GM03348 (cell line): ENCODE data around the gene OTX1.
"Not testable (repeated sequence)": the region's sequence is repeated elsewhere in the genome, so short reads cannot be mapped to it uniquely, and the experiment has no call there.

ENCODE experiments used
- DNase-seq: peaks from one replicate; pipeline ENCODE4 v3.0.0; 2012; ENCODE audit warnings: low spot score

Gene OTX1

GRCh38 chr2:63050334-63051041, at the start of gene OTX1:
Gene OTX1 (plus strand): TSS chr2:63050830. CDS start chr2:63052991, 2,161 bp downstream.
- DNase-seq, result peak; percentile 90

GRCh38 chr2:63001576-63001975, 49.1 kb upstream of the OTX1 start:
- no peak for DNase-seq

DNA sequence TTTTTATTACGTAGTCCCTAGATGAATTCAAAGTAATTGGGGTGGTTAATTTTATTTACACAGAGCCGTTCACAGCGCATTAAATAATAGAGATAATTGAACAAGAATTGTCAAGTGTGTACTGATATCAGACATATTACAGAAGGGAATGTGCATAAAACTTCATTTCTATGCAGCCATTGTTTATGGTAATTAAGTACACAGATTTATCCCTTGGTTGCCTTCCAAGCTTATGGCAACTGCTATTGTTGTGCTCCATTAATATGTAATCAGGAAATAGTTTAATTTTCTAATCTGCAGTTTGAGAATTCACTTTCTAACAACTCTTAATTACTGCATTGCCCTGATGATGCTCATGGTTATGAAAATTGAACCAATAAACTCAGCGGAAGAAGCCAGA, 47.3 kb upstream of the OTX1 start:
- DNase-seq, result no peak

DNA sequence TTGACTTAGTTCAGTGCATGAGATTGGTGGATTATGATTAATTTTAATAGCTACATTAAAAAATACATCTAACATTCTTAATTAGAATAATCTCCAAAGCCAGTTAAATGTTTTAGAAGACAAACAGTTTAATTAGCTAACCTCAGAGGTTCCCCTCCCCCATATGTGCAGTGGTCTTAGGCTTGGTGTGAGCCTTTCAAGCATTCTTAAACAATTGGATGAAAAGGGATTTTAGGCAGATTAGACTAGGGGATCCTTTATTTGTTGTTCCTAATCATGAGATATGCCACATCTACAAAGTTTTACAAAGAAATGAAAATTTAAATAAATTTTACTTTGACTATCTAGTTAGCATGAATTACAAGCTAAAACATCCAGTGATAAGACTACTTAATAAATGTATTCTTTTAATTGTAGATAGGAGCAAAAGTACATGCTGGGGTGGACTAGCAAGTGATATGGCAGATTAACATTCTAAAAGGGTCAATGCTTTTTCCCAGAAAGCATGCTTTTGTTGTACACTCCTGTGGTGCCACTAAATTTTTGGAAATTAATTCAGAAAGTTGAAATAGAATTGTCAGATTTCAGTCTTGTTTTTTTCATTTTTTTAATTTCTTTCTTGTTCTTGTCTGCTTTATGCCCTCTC, 42.7 kb upstream of the OTX1 start:
- DNase-seq, result no peak

GRCh38 chr2:63008838-63009237, 41.8 kb upstream of the OTX1 start:
- no peak for DNase-seq

DNA sequence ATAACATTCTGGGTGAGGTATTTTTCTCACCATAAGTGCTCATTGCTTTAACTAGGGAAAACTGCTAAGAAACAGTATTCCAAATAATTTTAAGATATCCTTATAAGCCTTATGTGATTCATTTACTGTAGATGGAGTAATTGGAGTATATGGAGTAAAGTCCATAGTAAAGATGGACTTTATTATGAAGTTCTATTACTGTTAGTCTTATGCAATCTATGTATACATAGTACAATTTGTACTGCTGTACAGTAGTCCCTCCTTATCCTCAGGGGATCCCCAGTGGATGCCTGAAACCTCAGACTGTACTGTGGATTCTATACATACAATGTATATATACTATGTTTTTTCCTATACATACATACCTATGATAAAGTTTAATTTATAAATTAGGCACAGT, 41.1 kb upstream of the OTX1 start:
- no peak for DNase-seq

- DNase-seq, result no peak
These were observed 38.1 kb upstream of the OTX1 start for GRCh38 chr2:63012541-63012940.

DNA sequence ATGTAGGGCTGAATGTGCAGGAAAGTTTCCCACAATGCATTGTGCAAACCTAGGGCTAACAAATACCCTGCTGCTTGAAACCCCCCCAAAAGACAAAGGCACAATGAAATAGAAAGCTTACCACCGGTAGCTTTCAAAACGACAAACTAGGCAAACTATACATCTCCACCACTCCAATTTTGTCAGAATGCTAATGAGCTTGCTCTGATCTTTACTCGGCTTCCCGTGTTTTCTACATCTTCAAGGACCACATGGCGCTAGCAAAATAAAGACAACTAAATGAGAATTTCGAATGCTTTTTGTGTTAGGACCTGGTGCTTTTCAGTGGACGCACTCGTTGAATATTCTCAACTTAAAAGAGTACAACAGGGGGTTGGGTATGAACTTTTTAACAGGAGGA, 37.2 kb upstream of the OTX1 start:
- no peak for DNase-seq

DNA sequence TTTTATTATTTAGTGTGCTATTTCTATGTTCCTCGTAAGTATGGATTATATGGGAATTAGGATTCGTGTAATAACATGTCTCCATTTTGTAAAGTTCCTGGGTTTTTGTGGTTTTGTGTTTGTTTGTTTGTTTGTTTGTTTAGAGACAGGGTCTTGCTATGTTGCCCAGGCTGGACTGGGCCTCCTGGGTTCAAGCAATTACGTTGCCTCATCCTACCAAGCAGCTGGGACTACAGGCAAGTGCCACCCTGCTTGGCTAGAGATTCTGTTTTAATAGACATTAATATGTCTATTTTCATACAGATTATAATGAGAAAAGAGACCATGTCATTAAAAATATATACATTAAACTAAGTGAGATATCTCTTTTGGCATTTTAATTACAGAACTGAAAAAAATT, 35.2 kb upstream of the OTX1 start:
- DNase-seq, result no peak

DNA sequence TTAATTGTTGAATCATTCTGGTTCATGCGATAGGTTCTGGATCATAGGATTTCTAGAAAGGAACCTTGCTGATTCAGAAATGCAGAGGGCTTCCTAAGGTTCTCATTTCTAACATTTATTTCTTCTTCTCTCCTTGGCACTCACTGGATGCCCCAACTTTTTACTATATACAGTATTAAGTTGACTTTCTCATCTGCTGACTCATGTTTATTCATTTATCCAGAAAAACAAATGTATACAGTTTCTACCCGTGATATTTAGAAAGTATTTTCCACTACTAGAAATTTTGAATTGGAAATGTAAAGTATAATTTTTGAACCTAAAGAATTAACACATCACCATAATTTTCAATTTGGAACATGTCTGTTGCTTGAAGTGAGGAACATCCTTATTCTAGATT, 32.2 kb upstream of the OTX1 start:
- DNase-seq, result no peak

DNA sequence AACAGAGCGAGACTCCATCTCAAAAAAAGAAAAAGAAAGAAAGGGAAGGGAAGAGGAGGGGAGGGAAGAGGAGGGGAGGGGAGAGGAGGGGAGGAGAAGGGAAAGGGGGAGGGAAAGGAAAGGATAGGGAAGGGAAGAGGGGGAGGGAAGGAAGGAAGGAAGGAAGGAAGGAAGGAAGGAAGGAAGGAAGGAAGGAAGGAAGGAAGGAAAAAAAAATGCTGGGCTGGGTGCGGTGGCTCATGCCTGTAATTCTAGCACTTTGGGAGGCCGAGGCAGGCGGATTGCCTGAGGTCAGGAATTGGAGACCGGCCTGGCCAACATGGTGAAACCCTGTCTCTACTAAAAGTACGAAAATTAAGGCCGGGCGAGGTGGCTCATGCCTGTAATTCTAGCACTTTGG, 30.9 kb upstream of the OTX1 start:
- not testable (repeated sequence) for DNase-seq

DNA sequence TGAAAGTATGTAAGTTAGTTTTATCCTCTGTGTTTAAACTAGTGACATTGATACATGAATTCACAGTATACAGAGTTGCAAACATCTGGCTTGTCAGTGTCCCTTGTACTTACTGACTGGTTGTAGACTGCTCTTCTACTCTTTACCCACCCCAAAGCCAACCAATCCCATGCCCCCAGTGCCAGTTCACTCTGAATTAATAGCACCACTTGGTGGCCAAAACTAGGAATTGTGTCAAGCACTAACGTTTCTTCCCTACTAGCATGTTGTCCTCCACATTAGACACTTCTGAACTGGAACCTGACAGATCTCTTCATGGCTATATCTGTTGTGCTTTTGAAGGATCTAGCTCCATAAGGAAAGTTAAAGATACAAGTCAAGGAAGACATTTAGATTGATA, 27.2 kb upstream of the OTX1 start:
- DNase-seq, result peak; percentile 27

- no peak for DNase-seq
These were observed 23.4 kb upstream of the OTX1 start for GRCh38 chr2:63027220-63027619.

GRCh38 chr2:63029058-63029457, 21.6 kb upstream of the OTX1 start:
- no peak for DNase-seq

DNA sequence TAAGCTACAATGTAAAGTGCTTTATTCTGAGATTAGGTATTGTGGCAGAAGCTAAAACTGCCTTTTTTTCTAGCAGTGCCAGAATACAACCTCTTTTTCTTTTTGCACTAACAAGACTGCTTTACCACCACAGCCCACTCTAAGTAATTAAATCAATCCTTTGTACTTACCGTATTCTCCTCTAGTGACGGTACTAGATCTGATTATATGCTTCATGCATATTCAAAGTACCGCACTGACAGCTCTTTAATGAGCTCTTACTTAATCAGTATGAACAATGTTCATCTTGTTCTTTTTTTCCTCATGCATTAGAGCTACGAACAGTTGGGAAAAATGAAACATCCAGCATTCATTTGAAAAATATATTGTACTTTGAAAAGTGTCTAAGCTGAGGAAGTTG, 16.1 kb upstream of the OTX1 start:
- no peak for DNase-seq

GRCh38 chr2:63035169-63035568, 15.5 kb upstream of the OTX1 start:
- no peak for DNase-seq

GRCh38 chr2:63035660-63036059, 15.0 kb upstream of the OTX1 start:
- no peak for DNase-seq

GRCh38 chr2:63038034-63038433, 12.6 kb upstream of the OTX1 start:
- no peak for DNase-seq

GRCh38 chr2:63040586-63040985, 10.0 kb upstream of the OTX1 start:
- DNase-seq, result no peak

DNA sequence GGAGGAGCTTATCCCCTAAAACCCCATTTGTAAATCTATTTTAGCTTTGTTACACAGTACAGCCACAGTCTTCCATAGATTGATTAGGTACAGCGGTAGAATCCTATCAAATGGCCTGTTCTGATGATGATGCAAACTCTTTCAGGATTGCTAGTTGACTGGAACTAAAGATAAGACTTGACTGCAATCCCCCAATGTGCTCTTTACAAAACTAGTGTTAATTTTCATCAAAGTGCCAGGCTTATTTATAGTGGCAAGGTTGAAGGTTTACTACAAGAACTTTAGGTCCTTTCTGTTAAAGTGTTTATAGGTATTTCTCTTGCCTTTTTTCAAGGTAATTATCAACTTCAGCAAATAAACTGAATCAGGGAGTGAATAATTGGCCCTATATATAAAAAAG, 9.0 kb upstream of the OTX1 start:
- no peak for DNase-seq

DNA sequence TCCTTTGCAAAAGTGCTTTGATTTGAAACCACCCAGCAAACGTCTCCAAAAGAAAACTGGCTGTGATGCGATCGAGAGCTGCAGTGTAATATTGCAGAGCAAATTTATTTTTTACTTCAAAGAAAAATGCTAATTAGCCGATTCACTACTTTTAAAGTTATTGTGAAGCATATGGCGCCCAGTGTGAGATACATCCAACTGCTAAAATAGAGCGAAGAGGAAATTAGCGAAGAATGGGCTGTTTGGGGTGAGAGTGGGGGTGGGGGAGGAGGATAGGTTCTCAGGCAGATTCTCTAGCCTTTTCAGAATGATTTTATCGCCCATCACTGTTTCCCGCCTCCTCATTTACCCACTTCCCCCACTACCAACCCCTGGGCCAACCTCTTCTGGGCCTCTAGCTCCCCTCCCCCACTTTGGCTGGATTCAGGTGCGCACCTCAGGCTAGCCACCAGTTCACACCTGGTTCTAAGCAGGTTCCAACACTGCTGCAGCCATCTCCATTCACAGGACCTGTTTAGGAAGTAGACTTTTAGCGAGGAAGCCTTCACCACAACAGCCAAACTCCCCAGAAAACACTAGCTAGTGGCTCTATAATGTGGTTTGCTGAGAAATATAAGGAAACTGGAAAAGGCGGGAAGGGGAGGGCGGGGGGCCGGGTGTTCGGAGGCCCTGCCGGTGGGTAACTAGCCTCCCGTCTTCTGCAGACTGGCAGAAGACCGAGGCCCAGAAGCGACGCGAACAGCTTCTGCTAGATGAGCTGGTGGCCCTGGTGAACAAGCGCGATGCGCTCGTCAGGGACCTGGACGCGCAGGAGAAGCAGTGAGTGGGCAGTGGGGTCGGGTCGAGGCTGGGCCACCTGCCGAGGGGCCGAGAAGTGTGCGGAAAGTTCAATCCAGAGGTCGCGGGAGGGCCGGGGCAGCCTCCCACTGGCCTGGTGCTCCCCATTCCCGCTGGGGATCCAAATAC, 6.0 kb upstream of the OTX1 start:
- DNase-seq, result no peak

DNA sequence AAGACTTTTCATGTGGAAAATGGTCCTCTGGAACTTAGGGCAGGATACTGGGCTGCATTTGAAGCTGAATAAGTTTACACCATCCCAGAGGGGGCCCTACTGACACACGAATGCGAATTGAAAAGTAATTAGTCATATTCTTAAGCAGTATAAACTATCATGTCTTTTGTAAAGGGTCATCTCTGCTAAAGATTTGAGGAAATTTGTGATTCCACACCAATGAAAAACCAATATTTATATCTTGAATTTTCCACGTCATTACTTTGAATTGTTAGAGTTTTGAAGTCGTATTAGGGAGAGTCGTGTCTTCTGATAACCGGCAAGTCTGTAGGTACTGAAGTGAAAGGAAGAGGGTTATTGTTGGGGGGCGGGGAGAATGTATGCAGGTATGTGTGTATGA, 4.1 kb upstream of the OTX1 start:
- DNase-seq, result no peak

DNA sequence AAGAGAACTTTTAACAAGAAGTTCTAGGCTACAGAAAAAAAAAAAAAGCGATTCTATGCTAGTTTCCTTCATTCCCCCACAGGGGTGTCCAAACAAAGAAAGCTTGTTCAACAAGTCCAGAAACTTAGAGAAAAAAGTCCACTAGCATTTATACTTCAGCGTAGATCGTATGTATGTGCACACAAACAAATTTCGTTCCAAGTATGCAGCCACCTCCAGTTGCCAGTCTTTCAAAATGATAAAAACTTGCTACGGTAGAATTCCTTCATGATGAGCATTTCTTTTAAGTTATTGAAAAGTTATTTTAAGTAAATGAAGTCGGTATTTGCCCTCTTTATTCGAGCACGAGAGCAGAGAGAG, 3.7 kb upstream of the OTX1 start:
- no peak for DNase-seq
